Astrocyte (in vitro differentiated cells and primary cell): Measurements from ENCODE around the gene CCDC179. TPM values are rescaled to one million over a fixed set of nuclear protein-coding genes. Genes with fewer than 3 reads are reported as not detected.

ENCODE experiments used
- DNase-seq: peaks from one replicate; pipeline ENCODE4 v3.0.0-alpha.2; 2010; ENCODE audit warnings: low read depth
- FAIRE-seq: peaks from 2 replicates; lab custom pipeline; 2011; peaks lifted over from hg19 to GRCh38; lab: Jason Lieb, UNC
- H2AFZ ChIP-seq: 2 replicates; pipeline ENCODE4 v1.6.0; 2012; ENCODE audit warnings: low read depth, low read length, inconsistent platforms
- H3K27ac ChIP-seq: 2 replicates; pipeline ENCODE4 v1.5.1; 2011; ENCODE audit warnings: low read depth, low read length, inconsistent platforms
- H3K27me3 ChIP-seq: 2 replicates; pipeline ENCODE4 v1.6.0; 2011; ENCODE audit warnings: low read length, inconsistent platforms; ENCODE audit not compliant: insufficient read depth
- H3K36me3 ChIP-seq: 2 replicates; pipeline ENCODE4 v1.5.1; 2011; ENCODE audit warnings: low read length, inconsistent platforms; ENCODE audit not compliant: insufficient read depth
- H3K4me1 ChIP-seq: 2 replicates; pipeline ENCODE4 v1.5.1; 2011; ENCODE audit warnings: low read length, inconsistent platforms; ENCODE audit not compliant: insufficient read depth
- H3K4me2 ChIP-seq: 2 replicates; pipeline ENCODE4 v1.6.0; 2012; ENCODE audit warnings: low read length, inconsistent platforms
- H3K4me3 ChIP-seq: 2 replicates; pipeline ENCODE4 v1.5.1; 2011; ENCODE audit warnings: low read depth, mild to moderate bottlenecking, low read length, inconsistent platforms; ENCODE audit not compliant: insufficient read depth
- H3K79me2 ChIP-seq: 2 replicates; pipeline ENCODE4 v1.6.0; 2012; ENCODE audit warnings: mild to moderate bottlenecking, low read length, inconsistent platforms; ENCODE audit not compliant: insufficient read depth
- H3K9ac ChIP-seq: 2 replicates; pipeline ENCODE4 v1.6.0; 2012; ENCODE audit warnings: mild to moderate bottlenecking, low read length, inconsistent platforms
- H3K9me3 ChIP-seq: 2 replicates; pipeline ENCODE4 v1.5.1; 2012; ENCODE audit warnings: low read depth, mild to moderate bottlenecking, low read length, inconsistent platforms; ENCODE audit not compliant: insufficient read depth
- H4K20me1 ChIP-seq: 2 replicates; pipeline ENCODE4 v1.6.0; 2012; ENCODE audit warnings: low read length, inconsistent platforms; ENCODE audit not compliant: insufficient read depth
- H3K27ac Mint-ChIP-seq: one replicate; pipeline ENCODE4 v1.8.0; 2021; ENCODE audit warnings: mild to moderate bottlenecking, mixed read lengths; ENCODE audit not compliant: unreplicated experiment
- H3K27me3 Mint-ChIP-seq: one replicate; pipeline ENCODE4 v1.8.0; 2021; ENCODE audit warnings: low read depth, mixed read lengths; ENCODE audit not compliant: unreplicated experiment
- H3K36me3 Mint-ChIP-seq: one replicate; pipeline ENCODE4 v1.8.0; 2021; ENCODE audit warnings: low read depth, mixed read lengths; ENCODE audit not compliant: unreplicated experiment
- H3K4me1 Mint-ChIP-seq: one replicate; pipeline ENCODE4 v1.8.0; 2021; ENCODE audit warnings: low read depth, mixed read lengths; ENCODE audit not compliant: unreplicated experiment
- H3K4me3 Mint-ChIP-seq: one replicate; pipeline ENCODE4 v1.8.0; 2021; ENCODE audit warnings: mild to moderate bottlenecking, moderate library complexity, mixed read lengths; ENCODE audit not compliant: unreplicated experiment
- H3K9me3 Mint-ChIP-seq: one replicate; pipeline ENCODE4 v1.8.0; 2021; ENCODE audit warnings: mild to moderate bottlenecking, mixed read lengths; ENCODE audit not compliant: unreplicated experiment
- CTCF ChIP-seq: IDR thresholded peaks from 2 replicates; pipeline ENCODE4 v1.5.1; 2011; ENCODE audit warnings: low read depth, mild to moderate bottlenecking, inconsistent platforms, low read length, moderate library complexity; ENCODE audit not compliant: insufficient read depth
- EZH2 ChIP-seq: IDR thresholded peaks from 2 replicates; pipeline ENCODE4 v1.6.1; 2012; ENCODE audit warnings: mild to moderate bottlenecking, low read length, inconsistent platforms; ENCODE audit not compliant: insufficient read depth
- total RNA-seq: library from RNA; stranded (reverse); gene quantifications from 2 replicates; pipeline ENCODE4 v1.2.1, GENCODE V29; 2021

The CCDC179 gene
- total RNA-seq, 1 donor from 2014 or later, result not detected

- Histone ChIP-seq H3K27me3 (no peaks in the 10 kb centered on the region), H3K36me3 (no peaks in the 10 kb centered on the region), H3K4me3 (no peak overlapping the region), H3K4me2 (no peak overlapping the region), H4K20me1 (no peaks in the 10 kb centered on the region), H3K79me2 (no peaks in the 10 kb centered on the region), H3K9ac (no peak overlapping the region), H3K4me1 (no peaks in the 10 kb centered on the region), H3K9me3 (no peaks in the 10 kb centered on the region), H3K27ac (no peak overlapping the region), H2AFZ (no peak overlapping the region)
- TF ChIP-seq EZH2 (no peak), CTCF (no peak)
- FAIRE-seq, result no peak
- no peaks in the 10 kb centered on the region for H3K27me3 Mint-ChIP-seq
- no peaks in the 10 kb centered on the region for H3K9me3 Mint-ChIP-seq
- no peak for DNase-seq
- H3K4me1 Mint-ChIP-seq, result no peaks in the 10 kb centered on the region
- H3K4me3 Mint-ChIP-seq, result no peak overlapping the region
- no peaks in the 10 kb centered on the region for H3K36me3 Mint-ChIP-seq
- no peak overlapping the region for H3K27ac Mint-ChIP-seq
Observed at GRCh38 chr11:22900764-22901486, 40.7 kb upstream of the CCDC179 start.

GRCh38 chr11:22898036-22898435 is 37.8 kb upstream of the CCDC179 start:
- Histone ChIP-seq H3K9ac (no peak overlapping the region), H3K36me3 (no peaks in the 10 kb centered on the region), H3K27me3 (no peaks in the 10 kb centered on the region), H3K79me2 (no peaks in the 10 kb centered on the region), H3K4me3 (no peak overlapping the region), H4K20me1 (no peaks in the 10 kb centered on the region), H3K4me2 (no peak overlapping the region), H3K9me3 (no peaks in the 10 kb centered on the region), H3K4me1 (no peaks in the 10 kb centered on the region), H3K27ac (no peak overlapping the region), H2AFZ (no peak overlapping the region)
- Mint-ChIP-seq H3K9me3 (no peaks in the 10 kb centered on the region), H3K4me3 (no peak overlapping the region), H3K27me3 (no peaks in the 10 kb centered on the region), H3K27ac (no peak overlapping the region), H3K4me1 (no peaks in the 10 kb centered on the region), H3K36me3 (no peaks in the 10 kb centered on the region)
- no peak for FAIRE-seq
- no peak for TF ChIP-seq EZH2
- TF ChIP-seq CTCF, result no peak
- DNase-seq, result no peak

- H3K4me1 ChIP-seq, result no peaks in the 10 kb centered on the region
Observed at GRCh38 chr11:22890227-22890626, 30.0 kb upstream of the CCDC179 start.

More at GRCh38 chr11:22890227-22890626, 30.0 kb upstream of the CCDC179 start:
- Mint-ChIP-seq H3K36me3 (no peaks in the 10 kb centered on the region), H3K27ac (no peak overlapping the region), H3K4me1 (no peaks in the 10 kb centered on the region), H3K27me3 (no peaks in the 10 kb centered on the region), H3K9me3 (no peaks in the 10 kb centered on the region), H3K4me3 (no peak overlapping the region)
- DNase-seq (no peak), FAIRE-seq (no peak)
- Histone ChIP-seq H3K9ac (no peak overlapping the region), H4K20me1 (no peaks in the 10 kb centered on the region), H3K27ac (no peak overlapping the region), H3K4me3 (no peak overlapping the region), H2AFZ (no peak overlapping the region), H3K27me3 (no peaks in the 10 kb centered on the region), H3K4me2 (no peak overlapping the region), H3K36me3 (no peaks in the 10 kb centered on the region), H3K79me2 (no peaks in the 10 kb centered on the region), H3K9me3 (no peaks in the 10 kb centered on the region)
- TF ChIP-seq EZH2, result no peak
- TF ChIP-seq CTCF, result no peak
